HG02852 (cell line): Measurements from ENCODE around the gene SORL1.

Source experiments
- ATAC-seq: cut with Tn5 transposase; IDR thresholded peaks from one replicate; pipeline ENCODE4 v1.9.1; 2021; ENCODE audit warnings: mild to moderate bottlenecking, moderate library complexity; ENCODE audit not compliant: unreplicated experiment

SORL1 gene

DNA sequence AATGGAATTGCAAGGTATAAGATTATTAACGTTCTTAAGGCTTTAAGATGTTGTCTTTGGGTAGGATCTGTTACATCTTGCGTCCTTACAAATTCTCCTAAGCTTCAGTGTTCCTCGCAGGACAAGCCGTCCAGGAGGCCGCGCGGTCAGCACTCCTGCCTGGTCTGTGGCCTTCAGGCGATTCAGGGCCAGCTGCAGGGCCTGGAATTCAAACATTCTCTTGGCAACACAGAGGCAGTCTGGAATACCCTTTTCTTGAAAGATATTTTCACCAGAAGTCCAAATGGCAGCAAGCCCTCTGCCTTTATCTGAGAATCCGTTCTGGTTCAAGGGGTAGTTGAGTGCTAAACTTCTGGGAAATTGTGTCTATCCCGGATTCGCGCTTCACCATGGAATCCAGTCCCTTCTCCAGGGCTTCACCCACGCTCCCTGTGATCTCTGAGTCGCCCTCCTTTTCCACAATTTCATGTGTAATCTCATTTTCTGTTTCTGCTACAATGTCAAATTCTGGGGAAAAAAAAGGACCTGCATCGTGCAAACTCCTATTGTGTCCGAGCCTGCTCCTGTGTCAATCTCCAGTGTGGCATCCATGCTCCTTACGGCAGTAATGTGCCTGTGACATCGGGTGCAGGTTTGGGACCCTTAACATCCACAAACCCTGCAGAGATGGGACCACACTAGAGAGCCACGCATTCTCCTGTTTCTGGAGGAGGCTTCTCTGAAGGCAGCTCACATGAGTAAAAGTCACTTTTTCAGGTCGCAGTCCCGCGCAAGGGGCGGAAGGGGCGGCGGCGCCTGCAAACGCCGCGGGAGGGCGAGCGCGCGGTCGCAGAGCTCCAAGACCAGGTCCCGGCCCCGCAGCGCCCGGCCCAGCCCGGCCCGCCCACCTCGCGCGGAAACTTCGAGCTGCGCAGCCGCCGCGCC is 25.4 kb upstream of the SORL1 start:
- ATAC-seq, result no peak

DNA sequence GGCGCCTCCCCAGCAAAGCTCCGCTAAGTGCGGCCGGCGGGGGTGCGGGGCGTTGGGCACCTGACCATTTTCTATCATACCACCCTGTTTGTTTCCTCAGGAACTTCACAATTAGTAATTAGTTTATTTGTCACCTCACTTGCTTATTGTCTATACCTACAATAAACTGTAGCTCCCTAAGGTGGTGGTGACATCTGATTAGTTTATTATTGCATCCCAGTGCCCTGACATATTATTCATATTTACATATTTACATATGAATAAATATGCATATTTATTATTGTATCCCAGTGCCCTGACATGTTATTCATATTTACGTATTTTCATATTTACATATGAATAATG is 24.7 kb upstream of the SORL1 start:
- no peak for ATAC-seq

DNA sequence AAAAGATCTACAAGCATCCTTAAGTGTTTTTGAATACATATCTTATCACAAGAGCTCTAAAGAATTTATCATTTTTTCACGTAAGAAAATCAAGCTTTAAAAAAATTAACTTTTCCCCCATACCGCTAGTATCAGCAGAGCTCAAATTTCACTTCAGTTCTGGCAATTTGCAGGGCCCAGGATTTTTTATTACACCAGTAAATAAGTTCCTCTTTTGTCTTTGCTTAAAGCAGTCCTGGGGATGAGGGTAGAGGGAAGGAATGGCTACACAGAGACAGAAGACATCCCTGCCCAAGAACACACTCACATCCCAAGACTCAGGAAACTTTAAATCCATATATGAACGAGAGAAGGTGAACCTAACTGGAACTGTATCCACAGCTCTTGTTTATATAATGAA is 22.6 kb upstream of the SORL1 start:
- ATAC-seq, result no peak

DNA sequence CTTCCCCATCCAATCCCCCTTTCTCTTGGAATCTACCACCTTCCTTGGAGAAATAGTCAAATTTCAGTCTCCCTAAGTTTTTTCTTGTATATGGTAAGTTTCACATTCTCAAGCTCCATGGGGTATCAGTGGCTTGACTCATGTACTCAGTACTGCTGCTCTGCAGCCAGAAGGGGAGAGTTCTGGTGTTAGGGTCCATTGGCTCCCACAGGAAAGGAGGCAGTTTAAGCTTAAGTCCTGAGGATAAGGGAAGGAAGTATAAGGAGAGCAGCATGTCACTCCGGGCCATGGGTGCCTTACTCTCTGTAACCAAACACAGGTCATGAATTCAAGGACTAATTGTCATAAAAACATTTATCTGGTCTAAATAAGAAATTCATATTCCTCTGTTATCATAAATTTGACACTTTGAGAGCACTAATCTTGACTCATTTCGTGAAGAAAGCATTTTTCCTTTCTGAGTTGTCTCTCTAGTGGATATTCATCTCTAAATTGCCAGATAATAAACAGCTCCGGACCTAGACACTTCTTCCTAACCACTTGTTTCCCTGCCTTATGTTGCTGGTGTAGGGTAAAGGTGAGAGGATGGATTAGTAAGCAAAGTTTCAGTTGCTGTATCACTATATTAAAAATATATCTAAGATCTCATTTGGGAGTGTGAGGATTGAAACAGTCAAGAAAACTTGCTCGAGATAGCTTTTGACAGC is 20.1 kb upstream of the SORL1 start:
- peak; percentile 42 for ATAC-seq

DNA sequence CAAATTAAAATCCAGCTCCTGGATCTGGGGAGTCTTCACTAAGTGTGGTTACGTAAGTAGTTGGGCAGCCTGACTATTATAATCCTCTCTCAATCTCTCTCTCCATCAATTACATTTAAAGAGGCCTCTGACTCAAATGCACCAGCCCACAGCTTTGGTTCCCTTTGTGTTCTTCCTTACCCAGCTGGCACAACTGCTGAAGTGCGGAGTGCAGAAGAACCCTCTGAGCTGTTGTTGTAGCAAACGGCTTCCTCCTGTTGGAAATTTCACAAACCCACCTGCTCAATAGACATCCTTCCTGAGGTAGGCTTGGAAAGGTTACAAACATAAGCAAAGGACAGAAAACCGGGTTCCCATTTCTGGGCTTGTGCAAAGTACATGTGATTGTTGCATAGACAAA is 17.0 kb upstream of the SORL1 start:
- no peak for ATAC-seq

DNA sequence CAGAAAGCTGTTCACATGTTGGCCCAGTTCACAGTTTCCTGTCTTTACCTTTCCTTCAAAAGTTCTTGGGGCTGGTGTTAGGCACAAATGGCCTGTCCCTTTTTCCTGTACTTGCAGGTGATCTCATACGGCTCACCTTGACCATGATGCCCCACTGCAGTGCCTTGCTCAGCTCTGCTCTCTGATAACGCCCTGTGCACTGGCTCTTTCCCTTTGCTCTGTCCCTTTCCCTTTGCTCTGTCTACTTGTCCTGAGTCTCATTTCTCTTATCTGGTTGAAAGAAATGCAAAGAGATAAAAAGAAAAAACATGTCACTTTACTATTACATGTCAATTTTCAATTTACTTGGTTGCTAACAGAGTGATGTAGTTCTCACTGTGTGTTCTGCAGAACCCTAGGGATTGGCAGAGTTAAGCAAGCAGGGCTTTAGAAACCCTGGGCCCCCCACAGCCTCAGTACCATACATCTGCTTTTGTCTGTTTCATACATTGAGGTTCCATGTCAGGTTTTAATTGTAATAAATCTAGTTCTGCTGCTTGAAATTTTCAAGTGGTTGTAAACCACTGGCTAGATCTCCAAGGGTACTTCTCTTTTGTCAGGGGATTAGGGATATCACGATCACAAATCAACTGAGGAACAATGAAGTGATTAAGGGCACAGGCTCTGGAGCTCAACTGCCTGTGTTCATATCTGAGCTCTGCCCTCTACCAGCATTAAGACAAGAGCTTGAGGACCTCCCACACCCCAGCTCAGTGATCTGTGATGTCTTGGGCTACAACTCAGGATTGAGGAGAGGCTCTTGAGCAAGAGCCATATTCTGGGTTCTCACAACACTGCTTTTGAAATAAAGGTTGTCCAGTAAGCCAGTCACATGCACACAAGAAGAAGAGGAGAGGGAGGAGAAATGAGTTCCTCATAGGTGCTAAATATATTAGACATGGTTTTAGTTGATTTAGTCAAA is 16.3 kb upstream of the SORL1 start:
- no peak for ATAC-seq

DNA sequence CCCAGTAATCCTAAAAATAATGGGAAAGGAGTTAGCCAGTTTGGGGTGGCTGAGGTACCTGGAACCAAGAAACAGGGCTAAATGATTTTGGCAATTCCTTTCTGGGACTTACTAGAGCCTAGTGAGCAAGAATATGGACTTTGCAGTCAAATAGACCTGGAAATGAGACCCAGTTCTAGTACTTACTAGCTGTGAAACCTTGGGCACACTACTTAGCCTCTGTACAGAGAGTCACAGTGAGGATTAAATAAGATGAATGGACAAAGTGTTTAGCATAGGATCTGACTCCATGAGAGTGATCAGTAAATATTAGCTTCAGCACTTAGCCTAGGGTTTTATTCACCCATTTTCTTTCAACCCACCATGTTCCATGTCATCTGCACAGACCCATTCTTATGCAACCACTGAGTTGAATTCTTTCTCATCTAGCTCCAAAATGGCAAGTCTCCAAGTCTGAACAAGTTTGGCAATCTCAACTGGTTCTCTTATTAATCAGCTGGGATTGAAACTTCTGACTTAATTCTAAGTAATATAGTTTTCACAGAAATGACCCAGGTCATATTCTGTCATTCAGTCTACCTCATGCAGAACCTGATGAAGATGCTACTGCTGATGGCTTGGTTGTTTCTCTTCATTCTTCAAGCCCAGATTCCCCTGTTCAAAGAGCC is 15.0 kb upstream of the SORL1 start:
- ATAC-seq, result no peak

DNA sequence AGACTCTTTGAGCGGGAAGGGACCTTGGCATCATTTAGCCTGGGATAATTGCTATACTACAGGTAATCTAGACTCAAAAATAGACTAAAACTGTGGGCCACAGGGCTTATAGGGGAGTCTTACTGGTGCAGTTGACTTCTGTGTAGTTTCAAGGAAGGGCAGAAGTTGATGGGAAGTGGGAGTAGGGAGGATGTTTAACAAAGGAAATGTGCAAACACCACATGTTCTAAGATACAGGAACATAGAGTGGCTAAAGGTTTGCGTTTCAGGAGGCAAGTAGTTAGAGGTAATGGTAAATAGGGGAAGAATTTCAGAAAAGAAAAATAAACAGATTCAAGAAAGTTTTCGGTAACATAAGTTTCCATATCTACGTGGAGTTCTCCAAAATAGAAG is 14.4 kb upstream of the SORL1 start:
- no peak for ATAC-seq

DNA sequence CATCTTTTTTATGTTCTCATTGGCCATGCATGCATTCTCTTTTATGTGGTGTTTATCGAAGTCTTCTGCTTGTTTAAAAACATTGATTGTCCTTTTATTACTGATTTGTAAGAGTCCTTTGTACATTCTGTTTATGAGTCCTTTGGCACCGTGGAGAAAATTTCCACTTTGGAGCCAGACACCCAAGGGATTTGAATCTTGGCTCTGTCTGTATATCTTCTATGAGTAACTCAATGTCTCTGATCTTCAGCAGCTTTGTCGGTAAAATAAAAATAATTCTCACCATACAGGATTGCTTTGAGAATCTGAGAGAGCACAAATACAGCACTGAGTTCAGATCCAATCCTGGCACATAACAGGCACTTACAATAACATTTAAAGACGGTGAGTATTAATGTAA is 12.8 kb upstream of the SORL1 start:
- ATAC-seq, result no peak

DNA sequence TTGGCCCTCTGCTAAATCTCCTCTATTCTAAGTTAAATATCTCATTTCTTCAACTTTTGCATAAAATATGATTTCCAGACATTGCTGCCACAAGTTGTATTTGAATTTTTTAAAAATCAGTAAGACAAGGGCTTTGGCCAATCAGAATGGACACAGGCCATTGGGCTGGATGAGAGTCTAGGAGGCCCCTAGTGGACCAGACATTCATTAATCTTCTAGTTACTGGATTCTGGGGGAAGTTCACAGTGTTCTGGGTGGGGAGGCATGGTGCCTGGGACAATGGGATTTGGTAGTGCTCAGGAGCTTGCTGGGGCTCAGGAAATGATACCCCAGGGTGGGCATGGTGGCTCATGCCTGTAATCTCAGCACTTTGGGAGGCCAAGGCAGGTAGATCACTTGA is 12.4 kb upstream of the SORL1 start:
- ATAC-seq, result no peak

DNA sequence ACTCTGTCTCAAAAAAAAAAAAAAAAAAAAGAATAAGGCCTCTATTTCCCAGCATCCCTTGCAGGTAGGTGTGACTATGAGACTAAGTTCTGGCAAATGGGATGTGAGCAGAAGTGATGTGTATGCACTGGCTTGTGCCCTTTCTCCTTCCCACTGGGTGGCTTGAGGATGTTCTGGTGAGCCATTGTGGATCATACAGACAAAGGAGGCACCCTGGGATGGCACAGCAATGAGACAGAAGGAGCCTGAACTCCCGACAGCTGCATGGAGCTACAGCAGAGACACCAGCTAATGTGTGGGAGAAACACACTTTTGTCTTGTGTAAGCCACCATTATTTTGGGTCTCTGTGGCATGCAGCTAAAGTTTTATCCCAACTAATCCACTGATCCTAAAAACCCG is 10.6 kb upstream of the SORL1 start:
- ATAC-seq, result no peak

DNA sequence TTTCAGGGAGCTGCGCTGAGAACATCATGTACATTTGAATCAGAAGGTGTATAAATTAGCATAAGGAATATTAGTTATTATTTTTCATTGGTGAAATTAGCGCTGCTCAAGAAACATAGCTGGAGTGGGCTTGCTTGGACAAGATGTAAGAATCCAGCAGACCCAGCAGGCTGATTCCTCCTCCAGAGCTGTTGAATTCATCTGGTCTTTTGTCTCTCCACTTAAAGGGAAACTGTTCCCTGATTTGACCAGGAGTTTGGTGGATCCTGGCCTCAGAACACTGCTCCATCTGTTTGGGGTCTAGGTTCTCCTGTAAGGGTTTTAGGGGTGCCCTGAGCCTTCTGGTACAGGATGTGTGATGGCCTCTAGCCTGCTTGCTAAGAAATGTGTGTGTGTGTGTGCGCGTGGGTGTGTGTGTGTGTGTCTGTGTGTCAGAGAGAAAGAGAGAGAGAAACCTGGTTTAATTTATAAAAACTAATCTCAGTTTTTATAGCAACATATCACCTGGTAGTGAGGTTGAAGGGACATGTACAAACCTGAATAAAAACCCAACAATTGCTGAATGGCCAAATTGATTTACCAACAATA is 8.3 kb upstream of the SORL1 start:
- no peak for ATAC-seq

DNA sequence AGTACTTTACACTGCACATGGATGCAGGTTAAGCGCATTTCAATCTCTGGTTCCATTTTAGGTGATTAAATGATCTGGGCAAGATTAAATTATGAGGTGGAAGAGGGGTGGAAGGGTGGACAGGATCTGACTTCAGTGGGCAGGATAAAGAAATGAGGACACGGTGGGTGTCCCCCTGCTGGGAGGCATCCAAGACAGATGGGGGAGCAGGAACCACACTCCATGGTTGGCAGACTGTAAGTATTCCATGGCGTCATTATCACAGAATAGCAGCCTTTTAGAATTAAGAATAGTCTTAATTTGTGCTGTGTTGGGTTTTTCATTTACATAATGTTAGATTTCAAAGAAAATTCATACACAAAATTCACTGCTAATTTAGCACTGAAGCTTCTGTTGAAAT is 7.6 kb upstream of the SORL1 start:
- no peak for ATAC-seq

DNA sequence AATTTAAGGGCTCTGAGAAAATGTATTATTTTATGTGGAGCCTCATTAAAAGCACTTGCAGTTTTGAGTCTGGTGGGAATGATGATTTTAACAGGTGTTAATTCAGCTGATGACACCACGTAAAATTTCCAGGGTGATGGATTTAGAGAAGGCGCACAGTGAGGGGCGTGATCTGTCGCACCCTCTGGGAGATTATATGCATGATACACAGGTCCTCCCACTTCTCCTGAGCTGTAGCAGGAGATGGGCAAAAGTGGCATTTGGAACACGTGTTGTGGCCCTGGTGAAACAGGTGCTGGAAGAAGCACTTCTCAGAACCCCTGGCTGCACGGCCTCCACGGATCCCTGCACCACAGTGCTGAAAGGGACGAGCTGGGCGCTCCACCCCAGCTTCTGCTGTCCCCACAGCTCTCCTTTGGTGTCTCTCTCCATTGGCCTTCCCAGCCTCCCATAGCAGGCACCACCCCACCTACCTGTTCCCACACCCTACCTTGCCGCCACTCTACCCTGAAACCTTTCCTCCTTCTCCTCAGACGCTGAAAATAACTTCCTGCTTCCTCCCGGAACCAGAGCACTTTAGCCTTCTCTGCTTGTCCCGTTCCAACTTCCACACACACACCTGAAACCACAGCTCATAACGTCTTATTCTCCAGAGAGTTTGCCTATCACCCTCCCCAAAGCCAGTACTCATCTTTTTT is 6.9 kb upstream of the SORL1 start:
- no peak for ATAC-seq

DNA sequence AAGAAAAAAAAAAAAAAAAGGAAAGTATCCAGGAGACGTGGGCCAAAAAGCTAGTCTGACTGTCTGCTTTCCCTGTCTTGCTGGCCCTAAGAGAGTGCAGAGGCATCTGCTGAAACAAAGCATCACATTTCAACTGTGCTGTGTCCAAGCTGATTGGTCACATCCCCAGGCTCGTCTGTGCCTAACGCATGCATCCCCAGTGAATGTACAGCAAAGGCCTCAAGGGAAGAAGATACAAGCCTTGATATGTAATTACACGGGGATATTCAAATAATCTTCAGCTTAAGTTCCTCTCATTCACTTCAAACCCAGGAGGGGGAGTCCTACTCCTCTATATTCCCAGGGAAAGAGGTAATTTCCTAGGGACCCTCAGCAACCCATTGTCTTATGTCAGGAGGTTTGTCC is 5.4 kb upstream of the SORL1 start:
- no peak for ATAC-seq

DNA sequence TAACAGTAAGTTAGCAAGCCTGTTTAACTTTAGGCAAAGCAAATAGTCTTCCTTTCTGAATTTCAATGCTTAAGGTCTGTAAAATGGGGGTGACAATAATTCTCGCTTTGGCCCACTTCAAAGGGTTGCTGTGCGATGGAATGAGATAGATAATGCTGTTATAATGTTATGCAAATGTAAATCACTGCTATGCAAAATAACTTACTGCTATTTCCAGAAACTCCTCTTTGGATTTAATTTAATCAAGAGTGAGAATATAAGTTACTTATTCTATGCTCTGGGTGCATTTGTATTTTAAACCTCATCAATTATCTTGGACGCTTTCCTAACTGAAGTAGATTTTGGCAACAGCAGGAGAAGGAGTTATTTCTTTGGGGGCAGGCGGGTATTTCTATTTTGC is 4.1 kb upstream of the SORL1 start:
- no peak for ATAC-seq

DNA sequence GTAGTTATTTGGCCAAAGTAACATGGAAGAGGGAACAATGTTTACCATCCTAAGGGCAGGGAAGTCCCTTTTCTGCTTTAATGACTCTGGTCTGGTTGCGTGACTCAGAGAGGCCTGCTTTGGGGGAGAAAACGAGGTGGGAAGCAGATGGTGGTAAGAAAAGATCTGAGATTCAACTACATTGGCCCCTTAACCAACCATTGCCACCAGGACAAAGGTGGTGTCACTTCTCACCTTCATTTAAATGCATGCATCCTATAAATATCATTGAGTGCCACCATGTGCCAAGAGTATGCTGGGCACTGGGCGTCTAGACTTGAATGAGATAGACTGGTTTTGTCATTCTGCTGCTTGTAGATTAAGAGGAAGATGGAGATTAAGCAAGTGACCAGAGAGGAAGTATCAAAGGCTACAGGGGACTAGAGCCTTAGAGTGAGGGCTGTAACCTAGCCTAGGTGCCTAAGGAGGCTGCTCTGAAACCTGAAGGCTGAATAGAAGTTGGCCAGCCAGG is 3.6 kb upstream of the SORL1 start:
- ATAC-seq, result no peak

DNA sequence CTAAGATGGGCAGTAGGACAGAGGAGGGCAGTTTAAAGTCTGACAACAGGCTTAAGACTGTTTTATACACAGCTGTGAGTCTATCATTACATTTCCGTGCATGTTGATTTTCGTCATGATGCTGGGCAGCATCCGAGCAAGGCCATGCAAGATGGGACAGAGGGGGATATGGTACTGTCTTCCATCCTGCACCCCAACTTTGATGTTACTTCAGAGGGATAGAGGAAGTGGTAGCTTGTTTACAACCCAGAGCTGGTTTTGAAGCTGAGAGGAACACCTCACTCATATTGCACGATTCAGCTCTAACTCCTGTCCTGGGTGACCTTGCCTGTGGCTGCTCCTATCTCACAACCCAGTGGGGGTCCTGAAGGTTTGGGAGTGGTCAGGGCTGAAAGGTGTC is 3.0 kb upstream of the SORL1 start:
- no peak for ATAC-seq

DNA sequence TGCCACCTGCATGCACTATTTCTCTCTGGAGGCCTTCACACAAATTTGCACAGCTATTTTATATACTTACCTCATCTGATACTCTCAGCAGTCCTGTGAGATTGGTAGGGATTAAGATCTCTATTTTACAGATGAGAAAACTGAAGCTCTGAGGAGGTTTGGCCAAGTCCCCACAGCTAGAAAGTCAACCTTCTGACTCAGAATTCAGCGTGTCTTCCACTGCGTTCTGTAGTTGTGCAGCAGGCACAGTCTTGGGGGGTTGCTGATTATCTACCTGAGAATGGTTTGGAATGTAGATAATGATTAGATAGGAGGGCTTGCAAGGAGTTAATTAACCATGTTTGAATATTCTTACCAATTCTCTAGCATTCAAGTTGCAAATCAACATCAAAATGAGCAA is 2.5 kb upstream of the SORL1 start:
- ATAC-seq, result no peak

DNA sequence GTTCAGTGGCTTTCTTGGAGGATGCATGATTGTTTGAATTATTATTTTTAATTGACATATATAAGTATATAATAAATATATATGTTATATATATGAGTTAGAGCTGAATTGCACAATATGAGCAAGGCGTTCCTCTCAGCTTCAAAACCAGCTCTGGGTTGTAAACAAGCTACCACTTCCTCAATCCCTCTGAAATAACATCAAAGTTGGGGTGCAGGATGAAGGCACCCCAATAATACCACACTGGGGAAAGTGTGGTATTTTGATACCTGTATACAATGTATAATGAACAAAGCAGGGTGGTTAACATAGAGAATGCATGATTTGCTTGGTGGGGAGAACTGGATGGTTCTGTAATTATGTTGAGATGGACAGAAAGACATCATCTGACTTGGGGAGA is 1.7 kb upstream of the SORL1 start:
- no peak for ATAC-seq
